IMR-90 (cell line): Measurements from ENCODE around the gene LRP1B. TPM values are rescaled to one million over a fixed set of nuclear protein-coding genes. Genes with fewer than 3 reads are reported as not detected.

Experiments used
- ATAC-seq: fragments of 200-7000 bp; cut with Tn5 transposase; 2 replicates; pipeline ENCODE4 v1.9.1; 2020; ENCODE audit warnings: low read depth, mild to moderate bottlenecking, moderate library complexity
- BruUV-seq: library from RNA; stranded (reverse); fragments of 400-500 nt; replicated peaks from 2 replicates; lab custom pipeline; 2021; lab: Mats Ljungman, UMichigan
- CTCF ChIA-PET: fragments of 300-600 bp; formaldehyde crosslinking; extraction: SDS; loops from one replicate; lab custom pipeline; 2021; ENCODE audit warnings: antibody characterized with exemption; lab: Yijun Ruan, JAX
- POLR2A ChIA-PET: fragments of 300-600 bp; sonication (Branson Sonifier 250); formaldehyde crosslinking; loops from one replicate; lab custom pipeline; 2022; ENCODE audit warnings: antibody characterized with exemption; ENCODE audit not compliant: unreplicated experiment; lab: Charles Lee
- DNase-seq: peaks from one replicate; pipeline ENCODE4 v3.0.0; 2013
- H2AFZ ChIP-seq: replicated peaks from 2 replicates; pipeline ENCODE3; 2013; ENCODE audit warnings: low read length, mild to moderate bottlenecking; ENCODE audit not compliant: poor library complexity
- H2AK5ac ChIP-seq: 2 replicates; pipeline ENCODE4 v1.6.1; 2013; ENCODE audit warnings: low read depth, low read length, inconsistent platforms
- H2AK9ac ChIP-seq: replicated peaks from 2 replicates; pipeline ENCODE3; 2013; ENCODE audit warnings: mild to moderate bottlenecking, low read depth, low read length, moderate library complexity; ENCODE audit not compliant: poor library complexity
- H2BK120ac ChIP-seq: 2 replicates; pipeline ENCODE4 v1.6.1; 2013; ENCODE audit warnings: low read depth, low read length, inconsistent platforms
- H2BK15ac ChIP-seq: 3 replicates; pipeline ENCODE4 v1.6.1; 2013; ENCODE audit warnings: low read depth, low read length, inconsistent platforms
- H2BK20ac ChIP-seq: 2 replicates; pipeline ENCODE4 v1.6.1; 2013; ENCODE audit warnings: low read depth, mild to moderate bottlenecking, inconsistent platforms, low read length, moderate library complexity
- H2BK5ac ChIP-seq: 2 replicates; pipeline ENCODE4 v1.6.1; 2013; ENCODE audit warnings: mild to moderate bottlenecking, low read depth, low read length, inconsistent platforms; ENCODE audit not compliant: poor library complexity, severe bottlenecking
- H3K14ac ChIP-seq: replicated peaks from 2 replicates; pipeline ENCODE4 v1.6.1; 2013; ENCODE audit warnings: low read depth, low read length, inconsistent platforms
- H3K18ac ChIP-seq: 2 replicates; pipeline ENCODE4 v1.6.1; 2013; ENCODE audit warnings: low read depth, low read length, control low read depth
- H3K23ac ChIP-seq: 2 replicates; pipeline ENCODE4 v1.6.1; 2013; ENCODE audit warnings: low read depth, low read length, inconsistent platforms
- H3K27ac ChIP-seq: 2 replicates; pipeline ENCODE4 v1.5.1; 2013; ENCODE audit warnings: mild to moderate bottlenecking, control low read depth, low read length; ENCODE audit not compliant: insufficient read depth
- H3K27me3 ChIP-seq: 2 replicates; pipeline ENCODE4 v1.6.1; 2013; ENCODE audit warnings: low read length; ENCODE audit not compliant: control insufficient read depth, insufficient read depth
- H3K36me3 ChIP-seq: 2 replicates; pipeline ENCODE4 v1.6.1; 2013; ENCODE audit warnings: low read length, mixed read lengths; ENCODE audit not compliant: control insufficient read depth, insufficient read depth
- H3K4ac ChIP-seq: 2 replicates; pipeline ENCODE4 v1.6.1; 2013; ENCODE audit warnings: low read depth, low read length, inconsistent platforms
- H3K4me1 ChIP-seq: 2 replicates; pipeline ENCODE4 v1.6.1; 2013; ENCODE audit warnings: low read length, mixed read lengths; ENCODE audit not compliant: control insufficient read depth, insufficient read depth
- H3K4me2 ChIP-seq: 2 replicates; pipeline ENCODE4 v1.6.1; 2013; ENCODE audit warnings: low read depth, mild to moderate bottlenecking, control low read depth, low read length, moderate library complexity
- H3K4me3 ChIP-seq: 2 replicates; pipeline ENCODE4 v1.5.1; 2013; ENCODE audit warnings: low read depth, mild to moderate bottlenecking, control low read depth, low read length, moderate library complexity; ENCODE audit not compliant: insufficient read depth
- H3K56ac ChIP-seq: 2 replicates; pipeline ENCODE4 v1.6.1; 2013; ENCODE audit warnings: low read length, inconsistent platforms; ENCODE audit not compliant: insufficient read depth; ENCODE audit errors: extremely low read depth
- H3K79me1 ChIP-seq, 2 experiments: 2 replicates each; pipeline ENCODE4 v1.6.1; 2013; ENCODE audit warnings: low read length in 2 of 2, inconsistent platforms in 1 of 2, low read depth in 1 of 2
- H3K9ac ChIP-seq: 2 replicates; pipeline ENCODE4 v1.6.1; 2013; ENCODE audit warnings: low read depth, low read length, control low read depth
- H3K9me1 ChIP-seq: 2 replicates; pipeline ENCODE4 v1.6.1; 2013; ENCODE audit warnings: low read length, inconsistent platforms; ENCODE audit not compliant: insufficient read depth
- H3K9me3 ChIP-seq: 2 replicates; pipeline ENCODE4 v1.6.1; 2013; ENCODE audit warnings: low read length; ENCODE audit not compliant: control insufficient read depth, insufficient read depth
- H4K20me1 ChIP-seq: 2 replicates; pipeline ENCODE4 v1.6.1; 2013; ENCODE audit warnings: low read length, inconsistent platforms; ENCODE audit not compliant: insufficient read depth
- H4K5ac ChIP-seq: 2 replicates; pipeline ENCODE4 v1.6.1; 2013; ENCODE audit warnings: mild to moderate bottlenecking, low read depth, low read length, control low read depth
- H4K8ac ChIP-seq, 2 experiments: 2 replicates each; pipeline ENCODE4 v1.6.1; 2013; ENCODE audit warnings: low read depth in 2 of 2, low read length in 2 of 2, control low read depth in 1 of 2, inconsistent platforms in 1 of 2
- H4K91ac ChIP-seq: 2 replicates; pipeline ENCODE4 v1.6.1; 2013; ENCODE audit warnings: low read depth, low read length, inconsistent platforms; ENCODE audit not compliant: insufficient read depth
- BHLHE40 ChIP-seq: fragments of 150-350 bp; IDR thresholded peaks from 2 replicates; pipeline ENCODE4 v1.6.1; 2016; ENCODE audit warnings: mild to moderate bottlenecking, low read depth, low read length
- ELK1 ChIP-seq: fragments of 150-350 bp; IDR thresholded peaks from 2 replicates; pipeline ENCODE4 v1.6.1; 2016; ENCODE audit warnings: low read depth, mild to moderate bottlenecking, low read length, moderate library complexity, borderline replicate concordance
- MAFK ChIP-seq: IDR thresholded peaks from 2 replicates; pipeline ENCODE4 v1.6.1; 2012; ENCODE audit warnings: low read depth, low read length, improper control_type of control experiment
- MAZ ChIP-seq: IDR thresholded peaks from 2 replicates; pipeline ENCODE4 v1.6.1; 2012; ENCODE audit warnings: low read depth, mild to moderate bottlenecking, low read length, improper control_type of control experiment, moderate library complexity, borderline replicate concordance
- POLR2A ChIP-seq: IDR thresholded peaks from 2 replicates; pipeline ENCODE4 v1.6.1; 2012; ENCODE audit warnings: mild to moderate bottlenecking, low read depth, low read length
- RCOR1 ChIP-seq: IDR thresholded peaks from 2 replicates; pipeline ENCODE4 v1.6.1; 2012; ENCODE audit warnings: mild to moderate bottlenecking, low read length, improper control_type of control experiment; ENCODE audit not compliant: insufficient replicate concordance
- SMC3 ChIP-seq: fragments of 150-350 bp; IDR thresholded peaks from 2 replicates; pipeline ENCODE4 v1.6.1; 2016; ENCODE audit warnings: low read depth, mild to moderate bottlenecking, antibody characterized with exemption, low read length, moderate library complexity
- USF2 ChIP-seq: fragments of 150-350 bp; IDR thresholded peaks from 2 replicates; pipeline ENCODE4 v1.6.1; 2017; ENCODE audit warnings: mild to moderate bottlenecking, antibody characterized with exemption, low read length, low read depth
- WGBS, 2 experiments: methylation state at CpG; one replicate each; pipeline versions ENCODE4 v1.1.5 to v1.1.7; 2013; ENCODE audit warnings: missing lambda C conversion rate in 2 of 2; ENCODE audit not compliant: insufficient read length in 1 of 2; ENCODE audit errors: extremely low coverage in 2 of 2; 5-methylcytosine and 5-hydroxymethylcytosine counted together
- dilution Hi-C: fragments of 300-500 bp; cut with HindIII; formaldehyde crosslinking; loops from one replicate; pipeline ENCODE4 v1.14.3; 2018; ENCODE audit warnings: low sequenced_read_pairs; ENCODE audit not compliant: unreplicated experiment
- in situ Hi-C: fragments of 300-500 bp; cut with MboI; formaldehyde crosslinking; loops from 3 replicates; pipeline ENCODE4 v1.14.3; 2019; ENCODE audit warnings: low sequenced_read_pairs, inconsistent platforms, mixed read lengths
- intact Hi-C: fragments of 100-400 bp; cut with micrococcal nuclease; formaldehyde crosslinking; loops from 2 replicates; pipeline ENCODE4 v1.10.0; 2022
- polyA plus RNA-seq, 3 experiments: library from polyadenylated mRNA; depleted of rRNA; stranded (reverse); fragments of >200 nt; gene quantifications; 2 replicates each; pipeline ENCODE4 v1.2.3, GENCODE V29; 2012; ENCODE audit warnings: low replicate concordance in 1 of 3
- total RNA-seq: library from RNA; depleted of rRNA; stranded (reverse); fragments of >200 nt; gene quantifications from 2 replicates; pipeline ENCODE4 v1.2.3, GENCODE V29; 2012

LRP1B gene
- total and polyA plus RNA-seq, 2 of the 4 experiments (the other 2 are of a cell fraction): under 0.01 to 0.02 TPM

GRCh38 chr2:140597205-140597604 is 1533.6 kb downstream of the LRP1B start:
- Histone ChIP-seq H3K36me3 (no peaks in the 10 kb centered on the region), H3K27ac (no peak overlapping the region), H3K56ac (no peak overlapping the region), H3K4me3 (no peak overlapping the region), H4K20me1 (no peaks in the 10 kb centered on the region), H2AK9ac (no peak overlapping the region), H4K91ac (no peak overlapping the region), H3K4me2 (no peak overlapping the region), H2AFZ (no peak overlapping the region), H2BK15ac (no peak overlapping the region), H3K9me1 (no peaks in the 10 kb centered on the region), H3K14ac (no peak overlapping the region), H2BK120ac (no peak overlapping the region), H2BK5ac (no peak overlapping the region), H3K4ac (no peak overlapping the region), H3K9ac (no peak overlapping the region), H3K23ac (no peak overlapping the region), H2BK20ac (no peak overlapping the region), H3K79me1 (no peaks in the 10 kb centered on the region), H3K9me3 (no peaks in the 10 kb centered on the region), H3K18ac (no peak overlapping the region), H4K5ac (no peak overlapping the region), H2AK5ac (no peak overlapping the region), H3K27me3 (no peaks in the 10 kb centered on the region), H4K8ac (no peak overlapping the region), H3K4me1 (no peaks in the 10 kb centered on the region)
- intact Hi-C loops (no loop called here), in situ Hi-C loops (no loop called here), dilution Hi-C loops (no loop called here)
- no peak for ATAC-seq
- WGBS, 2 experiments: no CpG with 5 or more reads among the region's 1 CpG
- ChIA-PET CTCF (no interaction called here), POLR2A (no interaction called here)
- no peak for DNase-seq
- BruUV-seq: no TSS peak
- TF ChIP-seq USF2 (no peak), RCOR1 (no peak), MAZ (no peak), ELK1 (no peak), MAFK (no peak), SMC3 (no peak), POLR2A (no peak), BHLHE40 (no peak)
